NCI-H1694 (cell line): ENCODE data around the gene ADAM12.

ENCODE experiments used
- DNase-seq: peaks from one replicate; lab custom pipeline; 2025; lab: John Stamatoyannopoulos, UW

Gene ADAM12

GRCh38 chr10:126235091-126235978 is 152.9 kb downstream of the ADAM12 start:
- no peak for DNase-seq

DNA sequence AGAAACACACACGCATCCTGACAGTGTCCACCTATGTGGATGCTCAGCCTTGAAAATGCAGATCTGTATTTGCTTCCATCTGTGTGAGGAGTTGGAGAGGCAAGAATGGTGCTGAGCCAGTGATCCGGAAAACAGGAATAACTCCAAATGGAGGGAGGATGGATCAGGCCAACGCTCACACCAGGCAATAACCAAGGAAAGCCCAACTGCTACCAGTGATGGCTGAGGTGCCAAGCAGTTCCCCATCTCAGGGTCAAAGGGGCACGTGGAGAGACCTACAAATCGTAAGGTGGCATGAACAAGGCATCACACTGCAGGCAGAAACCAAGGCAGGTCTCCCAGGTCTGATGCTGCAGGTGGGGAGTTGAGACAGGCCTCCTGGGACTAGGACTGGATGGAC is 153.6 kb downstream of the ADAM12 start:
- no peak for DNase-seq

- DNase-seq: no peak
Observed at GRCh38 chr10:126233182-126234148, 154.8 kb downstream of the ADAM12 start.

DNA sequence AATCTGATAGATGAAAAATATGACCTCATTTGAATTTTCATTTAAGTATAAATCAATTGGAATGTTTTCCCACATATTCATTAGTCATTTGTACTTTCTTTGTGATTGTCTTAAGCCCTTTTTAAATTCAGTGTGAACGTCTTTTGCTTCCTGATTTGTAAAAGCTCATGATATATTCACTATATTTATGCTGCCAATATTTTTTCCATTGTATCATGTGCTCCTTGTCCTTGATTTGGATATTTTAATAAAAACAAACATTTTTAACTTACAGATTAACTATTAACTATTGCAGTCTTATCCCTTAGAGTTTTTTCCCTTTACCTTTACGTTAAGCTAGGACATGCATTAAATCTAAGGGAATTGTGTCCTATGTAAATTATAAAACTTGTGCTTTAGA is 157.7 kb downstream of the ADAM12 start:
- DNase-seq: no peak

DNA sequence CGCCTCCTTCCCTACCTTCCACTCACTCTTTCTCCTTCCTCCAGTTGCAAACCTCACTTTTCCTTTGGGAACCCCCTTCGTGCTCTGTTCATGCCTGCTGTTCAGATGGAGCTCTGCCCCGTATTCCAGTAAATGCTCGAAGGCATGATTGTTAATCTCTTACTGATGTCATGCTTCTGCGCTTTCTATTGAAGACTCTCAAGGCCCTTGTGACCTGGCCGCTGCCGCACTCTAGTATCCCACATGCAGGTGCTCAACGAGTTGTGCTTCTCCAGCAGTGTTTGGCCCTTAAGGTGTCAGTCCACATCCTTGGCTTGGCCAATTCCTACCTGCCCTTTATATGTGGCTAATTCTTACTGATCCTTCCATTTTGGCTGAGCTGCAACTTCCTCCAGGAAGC is 158.6 kb downstream of the ADAM12 start:
- no peak for DNase-seq

GRCh38 chr10:126227762-126228134 is 160.5 kb downstream of the ADAM12 start:
- DNase-seq: no peak

DNA sequence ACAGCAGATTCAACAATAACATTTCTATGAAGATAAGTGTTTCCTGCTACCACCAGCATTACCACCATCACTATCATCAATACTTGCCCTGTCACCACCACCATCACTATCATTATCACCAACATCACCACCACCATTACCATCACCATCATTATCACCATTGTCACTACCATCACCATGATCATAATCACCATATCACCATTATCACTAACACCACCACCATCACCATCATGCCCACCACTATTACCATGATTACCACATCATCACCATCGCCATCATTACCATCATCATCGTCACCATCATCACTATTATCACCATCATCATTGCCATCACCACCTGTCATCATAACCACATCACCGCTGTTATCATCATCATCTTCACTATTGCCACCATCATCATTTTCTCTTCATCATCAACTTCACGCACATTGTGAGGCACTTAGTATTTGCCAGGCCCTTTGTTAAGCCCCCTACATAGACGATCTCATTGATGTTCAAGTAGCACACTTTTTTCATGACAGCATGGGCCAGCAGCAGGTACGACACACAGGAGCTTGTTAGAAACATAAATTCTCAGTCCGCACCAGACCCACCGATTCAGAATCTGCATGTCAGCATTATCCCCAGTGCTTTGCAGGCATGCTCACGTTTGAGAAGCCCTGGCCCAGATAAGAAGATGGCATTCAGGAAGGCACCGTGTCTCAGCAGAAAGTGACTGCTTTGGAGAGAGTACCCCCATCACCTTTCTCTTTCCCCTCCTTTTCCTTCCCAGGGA is 161.1 kb downstream of the ADAM12 start:
- no peak for DNase-seq

GRCh38 chr10:126226205-126226604 is 162.1 kb downstream of the ADAM12 start:
- DNase-seq: no peak

DNA sequence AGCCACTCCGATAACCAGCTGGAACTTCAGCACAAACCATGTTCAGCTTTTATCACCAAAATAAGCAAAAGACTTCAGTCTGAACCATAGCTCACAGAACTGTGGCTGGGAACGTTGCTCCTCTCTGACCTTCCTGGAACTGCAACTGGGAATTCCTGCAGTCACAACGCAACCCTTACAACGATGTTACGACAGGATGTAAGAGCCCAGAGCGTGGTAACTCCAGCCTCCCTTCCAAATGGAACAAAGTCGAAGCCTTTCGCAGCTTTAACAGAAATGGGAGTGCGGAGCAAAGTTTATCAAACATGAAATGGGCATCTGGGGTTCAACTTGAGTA is 162.6 kb downstream of the ADAM12 start:
- no peak for DNase-seq

DNA sequence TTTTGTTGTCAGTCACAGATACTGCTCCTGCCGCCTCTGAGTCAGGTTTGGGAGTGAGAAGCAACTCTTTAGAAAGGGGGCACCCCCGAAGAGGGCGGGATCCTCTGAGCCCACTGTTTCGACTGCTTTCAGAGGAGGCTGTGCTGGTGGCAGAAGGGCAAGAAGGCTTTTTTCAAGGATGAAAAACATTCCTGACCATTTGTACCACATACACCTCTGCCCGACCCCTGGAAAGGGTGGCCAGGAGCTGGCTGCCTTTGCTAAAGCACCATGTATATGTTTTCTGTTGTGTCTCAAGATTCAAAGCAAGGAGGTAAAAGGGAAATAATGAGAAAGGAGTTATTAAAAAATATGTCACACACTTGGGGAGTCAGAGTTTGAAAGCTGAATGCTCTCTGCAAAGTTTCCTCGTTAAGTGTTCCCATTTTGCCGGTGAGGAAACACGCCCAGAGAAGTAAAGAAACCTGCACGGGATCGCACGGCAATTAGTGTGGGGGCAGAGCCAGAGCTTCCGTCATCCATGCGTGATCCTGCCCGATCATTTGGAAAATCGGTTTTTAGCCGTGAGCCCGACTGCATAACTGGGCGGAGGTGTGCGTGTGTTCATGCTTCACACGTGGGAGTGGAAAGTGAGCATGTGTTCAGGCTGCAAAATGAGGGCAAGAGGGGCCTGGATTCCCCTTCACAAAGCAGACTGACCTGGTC is 163.2 kb downstream of the ADAM12 start:
- DNase-seq: no peak

DNA sequence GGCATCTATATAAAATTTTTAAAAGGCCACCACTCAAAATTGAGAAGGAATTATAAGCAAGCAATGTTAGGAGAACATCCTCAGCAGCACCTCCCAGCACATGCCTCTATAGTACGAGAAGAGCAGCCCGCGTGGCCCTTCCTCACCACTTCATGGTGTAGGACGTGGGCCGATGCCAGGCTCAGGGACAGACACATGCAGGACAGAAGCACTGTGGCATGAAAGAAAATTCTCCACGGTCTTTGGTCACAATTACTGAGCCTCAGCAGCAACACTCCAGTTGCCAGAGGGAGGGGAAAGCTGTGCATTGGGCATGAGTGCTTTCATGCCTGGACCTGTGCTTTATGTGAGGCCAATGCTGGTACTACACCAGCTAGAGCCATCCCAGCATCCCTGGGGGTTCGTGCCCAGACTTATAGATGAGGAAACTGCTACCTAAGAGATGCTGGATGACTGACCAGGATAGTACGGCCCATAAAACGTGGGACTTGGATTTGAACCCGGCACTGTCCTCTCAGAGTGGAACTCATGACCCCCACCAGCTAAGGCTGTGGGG is 164.7 kb downstream of the ADAM12 start:
- DNase-seq: no peak

- DNase-seq: no peak
Observed at GRCh38 chr10:126222736-126223511, 165.4 kb downstream of the ADAM12 start.

- DNase-seq: no peak
Observed at GRCh38 chr10:126221874-126222273, 166.4 kb downstream of the ADAM12 start.

GRCh38 chr10:126218778-126219649 is 169.3 kb downstream of the ADAM12 start:
- DNase-seq: no peak

GRCh38 chr10:126218174-126218573 is 170.1 kb downstream of the ADAM12 start:
- no peak for DNase-seq

DNA sequence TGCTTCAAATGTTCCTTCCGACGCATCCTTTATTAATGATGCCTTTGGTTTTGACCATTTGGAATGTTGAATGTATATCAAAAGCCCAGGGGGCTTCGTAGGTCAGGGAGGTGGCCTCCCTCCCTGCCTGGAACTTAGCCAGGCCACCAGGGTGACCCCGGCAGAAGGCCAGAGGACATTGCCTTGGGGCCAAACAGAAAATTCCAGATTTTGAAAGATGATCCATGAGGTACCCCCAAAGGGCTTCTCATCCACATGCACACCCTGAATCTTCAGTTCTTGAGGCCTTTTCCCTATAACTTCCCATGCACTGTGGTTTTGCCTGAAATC is 171.7 kb downstream of the ADAM12 start:
- DNase-seq: no peak

- DNase-seq: no peak
Observed at GRCh38 chr10:126215746-126216631, 172.3 kb downstream of the ADAM12 start.

DNA sequence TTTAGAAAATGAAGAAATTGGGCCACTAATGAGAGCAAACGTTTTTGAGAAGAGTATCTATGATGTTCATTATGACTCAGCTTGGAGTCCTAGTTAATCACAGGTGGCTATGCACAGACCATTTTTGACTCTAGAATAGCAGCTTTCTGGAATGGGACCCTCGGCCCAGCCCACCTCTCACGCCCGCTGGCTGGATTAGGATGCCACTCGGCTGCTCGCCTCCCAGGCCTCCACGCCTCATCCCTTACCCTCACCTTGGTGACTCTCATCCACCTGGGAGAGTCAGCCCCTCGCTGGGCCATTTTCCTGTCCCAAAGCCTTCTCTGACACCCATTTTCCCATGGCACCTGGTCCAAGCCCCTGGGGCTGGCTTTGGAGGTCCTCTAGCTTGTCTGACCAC is 173.6 kb downstream of the ADAM12 start:
- DNase-seq: no peak

- DNase-seq: no peak
Observed at GRCh38 chr10:126214021-126214420, 174.3 kb downstream of the ADAM12 start.
